SK-N-SH (cell line): Measurements from ENCODE around the gene COPS4.

Experiments
- CHD2 ChIP-seq: fragments of 150-350 bp; IDR thresholded peaks from 2 replicates; pipeline ENCODE4 v1.6.1; 2018; ENCODE audit warnings: low read length; ENCODE audit not compliant: partially characterized antibody
- CTCF ChIP-seq: fragments of 200-600 bp; sonication (generic); IDR thresholded peaks from 2 replicates; pipeline ENCODE4 v1.6.1; 2017; ENCODE audit warnings: antibody characterized with exemption, mild to moderate bottlenecking, moderate library complexity
- EP300 ChIP-seq, 2 experiments: IDR thresholded peaks; 2 replicates each; pipeline versions ENCODE4 v1.4.0 to v1.6.1; 2012; ENCODE audit warnings: borderline replicate concordance in 1 of 2, low read depth in 1 of 2, low read length in 1 of 2
- FOSL2 ChIP-seq: IDR thresholded peaks from 2 replicates; pipeline ENCODE4 v1.4.0; 2012; ENCODE audit warnings: low read depth, mild to moderate bottlenecking, moderate library complexity, borderline replicate concordance
- MEF2A ChIP-seq: IDR thresholded peaks from 2 replicates; pipeline ENCODE4 v1.4.0; 2012; ENCODE audit warnings: low read depth, borderline replicate concordance
- MXI1 ChIP-seq: IDR thresholded peaks from 2 replicates; pipeline ENCODE4 v1.6.1; 2012; ENCODE audit warnings: mild to moderate bottlenecking, low read depth, low read length, improper control_type of control experiment
- POLR2AphosphoS5 ChIP-seq: IDR thresholded peaks from 2 replicates; pipeline ENCODE4 v1.6.1; 2012; ENCODE audit warnings: low read depth, low read length
- RFX5 ChIP-seq: IDR thresholded peaks from 2 replicates; pipeline ENCODE4 v1.6.1; 2012; ENCODE audit warnings: mild to moderate bottlenecking, improper control_type of control experiment, low read length
- SMC3 ChIP-seq: IDR thresholded peaks from 2 replicates; pipeline ENCODE4 v1.6.1; 2012; ENCODE audit warnings: low read depth, low read length, improper control_type of control experiment
- TCF12 ChIP-seq: IDR thresholded peaks from 2 replicates; pipeline ENCODE4 v1.4.0; 2012
- YY1 ChIP-seq: IDR thresholded peaks from 2 replicates; pipeline ENCODE4 v1.4.0; 2012; ENCODE audit warnings: low read depth, mild to moderate bottlenecking
- TF ChIP-seq, protein P1 (sequence below): IDR thresholded peaks from 2 replicates; pipeline ENCODE4; 2012

GRCh38 chr4:83107631-83108030, 72.6 kb downstream of the COPS4 start:
- no peak for TF ChIP-seq CTCF
- no peak for TF ChIP-seq EP300 (IDR thresholded peaks at IDR 0.05; ENCODE audit: borderline replicate concordance in 1 of 2, low read depth in 1 of 2, low read length in 1 of 2)
- no peak for TF ChIP-seq SMC3
- no peak for TF ChIP-seq CHD2
- TF ChIP-seq MXI1 = no peak
- no peak for TF ChIP-seq RFX5
- no peak for TF ChIP-seq TCF12
- TF ChIP-seq YY1 = no peak
- no peak for TF ChIP-seq POLR2AphosphoS5
- TF ChIP-seq, protein P1, sequence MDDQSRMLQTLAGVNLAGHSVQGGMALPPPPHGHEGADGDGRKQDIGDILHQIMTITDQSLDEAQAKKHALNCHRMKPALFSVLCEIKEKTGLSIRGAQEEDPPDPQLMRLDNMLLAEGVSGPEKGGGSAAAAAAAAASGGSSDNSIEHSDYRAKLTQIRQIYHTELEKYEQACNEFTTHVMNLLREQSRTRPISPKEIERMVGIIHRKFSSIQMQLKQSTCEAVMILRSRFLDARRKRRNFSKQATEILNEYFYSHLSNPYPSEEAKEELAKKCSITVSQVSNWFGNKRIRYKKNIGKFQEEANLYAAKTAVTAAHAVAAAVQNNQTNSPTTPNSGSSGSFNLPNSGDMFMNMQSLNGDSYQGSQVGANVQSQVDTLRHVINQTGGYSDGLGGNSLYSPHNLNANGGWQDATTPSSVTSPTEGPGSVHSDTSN = no peak
- TF ChIP-seq FOSL2 = no peak
- TF ChIP-seq MEF2A = no peak
